Right lobe of liver (tissue), 4 donors: ENCODE data around the gene SNX3.

Experiments used
- POLR2A ChIP-seq: fragments of 450-650 bp; IDR thresholded peaks from one replicate; pipeline ENCODE4 v1.6.1; 2017; ENCODE audit warnings: antibody characterized with exemption, mild to moderate bottlenecking
- TF ChIP-seq, protein P1 (sequence below), 4 donors: fragments of 200-600 bp in 3 of 4; fragments of 450-650 bp in 1 of 4; IDR thresholded peaks; one replicate each; pipeline versions ENCODE4 v1.5.1 to v1.8.0; 2016 to 2022; ENCODE audit warnings: antibody characterized with exemption in 4 of 4, mild to moderate bottlenecking in 2 of 4
- donor health status: DM: no; HTN: no; CAD: no.
- donor health status: DM: no; HTN: no; CAD: no.
- donor health status: DM: no; HTN: yes; CAD: no.

DNA sequence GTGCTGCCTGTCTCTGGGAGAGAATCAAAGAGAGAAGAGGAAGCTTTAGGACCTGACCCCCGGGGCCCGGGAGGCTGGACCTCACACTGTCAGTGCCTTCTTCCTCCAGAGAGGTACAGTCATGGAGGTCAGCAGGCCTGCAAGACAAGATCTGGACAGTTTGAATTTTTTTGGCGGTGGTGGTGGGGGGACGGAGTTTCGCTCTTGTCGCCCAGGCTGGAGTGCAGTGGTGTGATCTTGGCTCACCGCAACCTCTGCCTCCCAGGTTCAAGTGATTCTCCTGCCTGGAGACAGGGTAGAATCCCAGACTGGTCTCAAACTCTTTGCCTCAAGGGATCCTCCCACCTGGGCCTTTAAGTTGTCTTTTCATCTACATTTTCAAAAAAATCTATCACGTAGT, 60.7 kb downstream of the SNX3 start:
- no peak for TF ChIP-seq POLR2A
- TF ChIP-seq, protein P1, sequence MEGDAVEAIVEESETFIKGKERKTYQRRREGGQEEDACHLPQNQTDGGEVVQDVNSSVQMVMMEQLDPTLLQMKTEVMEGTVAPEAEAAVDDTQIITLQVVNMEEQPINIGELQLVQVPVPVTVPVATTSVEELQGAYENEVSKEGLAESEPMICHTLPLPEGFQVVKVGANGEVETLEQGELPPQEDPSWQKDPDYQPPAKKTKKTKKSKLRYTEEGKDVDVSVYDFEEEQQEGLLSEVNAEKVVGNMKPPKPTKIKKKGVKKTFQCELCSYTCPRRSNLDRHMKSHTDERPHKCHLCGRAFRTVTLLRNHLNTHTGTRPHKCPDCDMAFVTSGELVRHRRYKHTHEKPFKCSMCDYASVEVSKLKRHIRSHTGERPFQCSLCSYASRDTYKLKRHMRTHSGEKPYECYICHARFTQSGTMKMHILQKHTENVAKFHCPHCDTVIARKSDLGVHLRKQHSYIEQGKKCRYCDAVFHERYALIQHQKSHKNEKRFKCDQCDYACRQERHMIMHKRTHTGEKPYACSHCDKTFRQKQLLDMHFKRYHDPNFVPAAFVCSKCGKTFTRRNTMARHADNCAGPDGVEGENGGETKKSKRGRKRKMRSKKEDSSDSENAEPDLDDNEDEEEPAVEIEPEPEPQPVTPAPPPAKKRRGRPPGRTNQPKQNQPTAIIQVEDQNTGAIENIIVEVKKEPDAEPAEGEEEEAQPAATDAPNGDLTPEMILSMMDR (IDR thresholded peaks at IDR 0.05) = no peak
